ENCODE data around the gene MNAT1.
"Not testable (repeated sequence)": the region's sequence is repeated elsewhere in the genome, so short reads cannot be mapped to it uniquely, and the experiment has no call there.

Gene MNAT1

DNA sequence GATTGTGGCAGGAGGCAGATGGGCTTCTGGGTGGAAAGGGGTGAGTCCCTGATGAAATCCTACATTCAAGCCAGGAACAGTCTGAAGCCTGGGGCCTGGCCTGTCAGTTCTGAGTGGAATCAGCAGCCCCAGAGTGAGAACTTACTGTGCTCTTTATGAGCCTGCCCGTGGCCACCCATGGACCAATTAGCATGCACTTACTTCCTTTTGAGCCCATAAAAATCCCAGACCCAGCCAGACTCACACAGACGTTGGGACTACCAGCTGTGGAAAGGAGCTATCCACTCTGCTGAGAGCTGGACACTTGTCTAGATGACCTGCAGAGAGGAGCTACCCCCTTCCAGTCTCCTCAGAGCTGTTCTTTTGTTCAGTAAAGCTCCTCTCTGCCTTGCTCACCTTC, 104.5 kb downstream of the MNAT1 start:
- H3K4me3 ChIP-seq (ENCODE audit: low read depth, low read length), result no peak overlapping the region
- TF ChIP-seq, protein P1, sequence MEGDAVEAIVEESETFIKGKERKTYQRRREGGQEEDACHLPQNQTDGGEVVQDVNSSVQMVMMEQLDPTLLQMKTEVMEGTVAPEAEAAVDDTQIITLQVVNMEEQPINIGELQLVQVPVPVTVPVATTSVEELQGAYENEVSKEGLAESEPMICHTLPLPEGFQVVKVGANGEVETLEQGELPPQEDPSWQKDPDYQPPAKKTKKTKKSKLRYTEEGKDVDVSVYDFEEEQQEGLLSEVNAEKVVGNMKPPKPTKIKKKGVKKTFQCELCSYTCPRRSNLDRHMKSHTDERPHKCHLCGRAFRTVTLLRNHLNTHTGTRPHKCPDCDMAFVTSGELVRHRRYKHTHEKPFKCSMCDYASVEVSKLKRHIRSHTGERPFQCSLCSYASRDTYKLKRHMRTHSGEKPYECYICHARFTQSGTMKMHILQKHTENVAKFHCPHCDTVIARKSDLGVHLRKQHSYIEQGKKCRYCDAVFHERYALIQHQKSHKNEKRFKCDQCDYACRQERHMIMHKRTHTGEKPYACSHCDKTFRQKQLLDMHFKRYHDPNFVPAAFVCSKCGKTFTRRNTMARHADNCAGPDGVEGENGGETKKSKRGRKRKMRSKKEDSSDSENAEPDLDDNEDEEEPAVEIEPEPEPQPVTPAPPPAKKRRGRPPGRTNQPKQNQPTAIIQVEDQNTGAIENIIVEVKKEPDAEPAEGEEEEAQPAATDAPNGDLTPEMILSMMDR (IDR thresholded peaks at IDR 0.05; ENCODE audit: borderline replicate concordance, insufficient read depth, low read depth, low read length), result no peak

DNA sequence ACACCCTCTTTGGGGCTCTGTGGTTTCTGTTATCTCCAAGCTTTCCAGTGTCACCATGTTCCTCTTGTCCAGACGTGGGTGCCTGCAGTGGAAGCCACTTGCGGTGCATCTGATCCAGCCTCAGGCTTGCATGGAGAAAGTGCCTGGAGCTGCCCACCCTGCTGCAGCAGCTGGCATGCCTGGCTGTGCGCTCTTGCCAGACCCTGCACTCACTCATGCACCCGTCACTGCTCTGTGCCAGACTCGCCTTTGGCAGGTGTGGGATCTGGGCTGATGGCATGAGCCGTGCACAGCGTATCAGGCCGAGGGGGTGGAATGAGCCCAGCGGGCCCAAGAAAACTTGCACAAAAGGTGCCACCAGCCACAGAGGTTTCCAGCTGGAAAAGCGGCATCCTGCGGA, 105.1 kb downstream of the MNAT1 start:
- TF ChIP-seq, protein P1 (IDR thresholded peaks at IDR 0.05; ENCODE audit: borderline replicate concordance, insufficient read depth, low read depth, low read length), result no peak
- no peak overlapping the region for H3K4me3 ChIP-seq (ENCODE audit: low read depth, low read length)

GRCh38 chr14:60840313-60840712, 105.8 kb downstream of the MNAT1 start:
- TF ChIP-seq, protein P1 (IDR thresholded peaks at IDR 0.05; ENCODE audit: borderline replicate concordance, insufficient read depth, low read depth, low read length), result no peak
- no peak overlapping the region for H3K4me3 ChIP-seq (ENCODE audit: low read depth, low read length)

DNA sequence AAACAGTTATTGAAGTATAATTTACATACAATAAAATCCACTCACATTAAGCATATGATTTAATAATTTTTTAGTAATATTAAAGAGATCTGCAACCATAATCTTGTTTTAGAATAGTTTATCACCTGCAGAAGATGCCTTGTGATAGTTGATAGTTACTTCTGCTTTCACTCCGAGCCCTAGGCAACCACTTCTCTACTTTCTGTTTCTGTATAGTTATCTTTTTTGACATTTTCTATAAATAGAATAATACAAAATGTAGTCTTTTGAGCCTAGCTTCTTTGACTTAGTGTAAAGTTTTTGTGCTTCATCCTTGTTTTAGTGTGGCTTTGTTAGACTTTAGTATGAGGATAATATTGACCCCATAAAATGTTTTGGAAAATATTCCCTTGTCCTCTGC, 111.0 kb downstream of the MNAT1 start:
- TF ChIP-seq, protein P1 (IDR thresholded peaks at IDR 0.05; ENCODE audit: borderline replicate concordance, insufficient read depth, low read depth, low read length), result no peak
- H3K4me3 ChIP-seq (ENCODE audit: low read depth, low read length), result no peak overlapping the region

GRCh38 chr14:60848066-60848465, 113.5 kb downstream of the MNAT1 start:
- H3K4me3 ChIP-seq (ENCODE audit: low read depth, low read length), result no peak overlapping the region
- TF ChIP-seq, protein P1 (IDR thresholded peaks at IDR 0.05; ENCODE audit: borderline replicate concordance, insufficient read depth, low read depth, low read length), result no peak

DNA sequence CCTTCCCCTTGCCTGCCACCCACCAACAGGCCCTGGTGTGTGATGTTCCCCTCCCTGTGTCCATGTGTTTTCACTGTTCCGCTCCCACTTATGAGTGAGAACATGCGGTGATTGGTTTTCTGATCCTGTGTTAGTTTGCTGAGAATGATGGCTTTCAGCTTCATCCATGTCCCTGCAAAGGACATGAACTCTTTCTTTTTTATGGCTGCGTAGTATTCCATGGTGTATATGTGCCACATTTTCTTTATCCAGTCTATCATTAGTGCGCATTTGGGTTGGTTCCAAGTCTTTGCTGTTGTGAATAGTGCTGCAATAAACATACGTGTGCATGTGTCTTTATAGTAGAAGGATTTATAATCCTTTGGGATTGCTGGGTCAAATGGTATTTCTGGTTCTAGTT, 117.1 kb downstream of the MNAT1 start:
- H3K4me3 ChIP-seq (ENCODE audit: low read depth, low read length), result not testable (repeated sequence)

DNA sequence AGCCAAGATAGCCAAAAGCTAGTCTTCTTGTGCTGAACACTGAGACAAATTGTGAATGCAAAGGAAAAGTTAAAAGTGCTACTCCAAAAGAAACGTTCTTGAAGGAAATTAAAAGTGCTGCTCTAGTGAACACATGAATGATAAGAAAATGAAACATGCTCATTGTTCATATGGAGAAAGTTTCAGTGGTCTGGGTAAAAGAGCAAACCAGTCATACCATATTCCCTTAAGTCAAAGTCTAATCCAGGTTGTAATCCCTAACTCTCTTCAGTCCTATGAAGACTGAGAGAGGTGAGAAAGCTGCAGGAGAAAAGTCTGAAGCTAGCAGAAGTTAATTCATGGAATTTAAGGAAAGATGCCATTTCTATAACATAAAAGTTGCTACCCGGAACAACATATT, 121.5 kb downstream of the MNAT1 start:
- no peak overlapping the region for H3K4me3 ChIP-seq (ENCODE audit: low read depth, low read length)
- TF ChIP-seq, protein P1 (IDR thresholded peaks at IDR 0.05; ENCODE audit: borderline replicate concordance, insufficient read depth, low read depth, low read length), result no peak

DNA sequence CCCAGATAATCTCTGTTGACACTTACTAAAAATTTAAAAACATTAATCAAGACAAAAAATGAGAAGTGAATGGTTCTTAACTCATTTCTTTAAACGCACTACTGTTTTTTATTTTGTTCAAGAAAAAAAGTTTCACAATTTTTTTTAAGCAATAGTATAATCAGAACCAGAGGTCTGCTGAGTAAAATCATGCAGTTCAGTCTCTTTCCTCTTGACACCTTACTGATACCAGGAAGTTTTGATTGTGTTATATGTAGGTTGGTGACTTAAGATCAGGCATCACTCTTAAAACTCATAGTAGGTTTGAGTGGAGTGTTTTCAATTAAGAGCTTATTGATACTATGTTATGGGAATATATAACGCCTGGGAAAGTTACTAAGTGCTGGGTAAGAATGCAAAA, 125.0 kb downstream of the MNAT1 start:
- H3K4me3 ChIP-seq (ENCODE audit: low read depth, low read length), result no peak overlapping the region
- TF ChIP-seq, protein P1 (IDR thresholded peaks at IDR 0.05; ENCODE audit: borderline replicate concordance, insufficient read depth, low read depth, low read length), result no peak
